Midbrain (tissue), 1 donor: ENCODE results near the gene MINPP1.
"Not testable (repeated sequence)": the region's sequence is repeated elsewhere in the genome, so short reads cannot be mapped to it uniquely, and the experiment has no call there.

ENCODE experiments used
- DNase-seq: peaks from one replicate; lab custom pipeline; 2025; lab: John Stamatoyannopoulos, UW

MINPP1 gene, protein sequence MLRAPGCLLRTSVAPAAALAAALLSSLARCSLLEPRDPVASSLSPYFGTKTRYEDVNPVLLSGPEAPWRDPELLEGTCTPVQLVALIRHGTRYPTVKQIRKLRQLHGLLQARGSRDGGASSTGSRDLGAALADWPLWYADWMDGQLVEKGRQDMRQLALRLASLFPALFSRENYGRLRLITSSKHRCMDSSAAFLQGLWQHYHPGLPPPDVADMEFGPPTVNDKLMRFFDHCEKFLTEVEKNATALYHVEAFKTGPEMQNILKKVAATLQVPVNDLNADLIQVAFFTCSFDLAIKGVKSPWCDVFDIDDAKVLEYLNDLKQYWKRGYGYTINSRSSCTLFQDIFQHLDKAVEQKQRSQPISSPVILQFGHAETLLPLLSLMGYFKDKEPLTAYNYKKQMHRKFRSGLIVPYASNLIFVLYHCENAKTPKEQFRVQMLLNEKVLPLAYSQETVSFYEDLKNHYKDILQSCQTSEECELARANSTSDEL

GRCh38 chr10:87504640-87505365 lies at the start of gene MINPP1:
MINPP1 (plus strand) TSS chr10:87504893; CDS start chr10:87504916, 23 bp downstream.
- DNase-seq, result peak; percentile 81

- not testable (repeated sequence) for DNase-seq
These were observed 48.0 kb upstream of the MINPP1 start for GRCh38 chr10:87456586-87457220.

- DNase-seq, result not testable (repeated sequence)
These were observed 42.9 kb upstream of the MINPP1 start for GRCh38 chr10:87461751-87462150.

DNA sequence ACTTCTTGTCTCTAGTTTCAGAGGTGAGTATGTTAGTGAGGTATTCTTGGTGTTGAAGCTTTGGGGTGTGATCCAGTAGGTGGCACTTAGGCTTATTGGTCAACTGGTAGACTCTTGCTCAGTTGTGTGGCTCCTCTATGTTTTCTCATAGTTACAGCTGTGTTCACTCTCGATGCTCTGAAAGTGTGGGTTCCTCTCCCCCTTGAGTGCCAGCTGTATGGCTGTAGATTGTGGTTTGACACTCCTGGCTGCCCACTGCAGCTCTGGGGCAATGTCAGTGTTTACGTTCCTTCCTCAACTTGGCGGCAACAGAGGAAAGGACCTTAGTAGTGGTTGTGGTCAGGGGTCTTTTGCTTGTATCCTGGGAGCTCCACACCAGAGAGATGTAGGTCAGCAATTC lies 37.8 kb upstream of the MINPP1 start:
- DNase-seq, result not testable (repeated sequence)

- DNase-seq, result not testable (repeated sequence)
These were observed 16.0 kb upstream of the MINPP1 start for GRCh38 chr10:87488733-87489132.

DNA sequence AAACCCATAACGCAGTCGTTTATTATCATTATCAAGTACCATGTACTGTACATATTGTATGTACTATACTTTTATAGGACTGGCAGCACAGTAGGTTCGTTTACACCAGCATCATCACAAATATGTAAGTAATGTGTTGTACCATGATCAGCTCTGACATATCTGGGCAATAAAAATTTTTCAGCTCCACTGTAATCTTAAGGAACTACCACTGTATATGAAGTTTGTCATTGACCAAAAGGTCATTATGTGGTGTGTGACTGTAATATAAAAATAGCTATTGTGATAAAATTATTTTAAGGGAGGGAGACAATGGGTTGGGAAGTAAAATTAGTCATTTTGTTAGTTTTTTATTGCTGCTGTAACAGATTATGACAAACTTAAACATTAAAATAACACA lies 14.4 kb upstream of the MINPP1 start:
- not testable (repeated sequence) for DNase-seq

- DNase-seq, result not testable (repeated sequence)
These were observed 12.2 kb upstream of the MINPP1 start for GRCh38 chr10:87492450-87492849.

- not testable (repeated sequence) for DNase-seq
These were observed 9.2 kb upstream of the MINPP1 start for GRCh38 chr10:87495446-87495845.

DNA sequence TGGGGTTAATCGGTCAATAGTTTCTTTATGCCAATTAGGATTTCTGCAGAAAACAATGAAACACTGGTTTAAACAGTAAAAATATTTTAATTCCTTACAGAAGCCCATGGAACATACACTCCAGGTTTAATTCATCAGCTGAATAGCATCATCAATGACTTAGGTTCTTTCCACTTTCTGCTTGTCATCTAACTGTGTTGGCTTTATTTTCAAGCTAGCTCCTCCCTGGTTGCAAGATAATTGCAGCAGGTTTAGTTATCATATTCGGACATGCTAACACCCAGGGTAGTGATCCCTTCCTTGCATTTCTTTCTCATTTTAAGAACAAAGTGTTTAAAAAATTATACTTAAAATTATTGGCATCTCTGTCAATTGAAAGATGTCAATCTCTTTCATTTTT lies 7.3 kb upstream of the MINPP1 start:
- not testable (repeated sequence) for DNase-seq

- DNase-seq, result not testable (repeated sequence)
These were observed 6.4 kb upstream of the MINPP1 start for GRCh38 chr10:87498106-87498789.

GRCh38 chr10:87500646-87501048 lies 4.0 kb upstream of the MINPP1 start:
- no peak for DNase-seq

DNA sequence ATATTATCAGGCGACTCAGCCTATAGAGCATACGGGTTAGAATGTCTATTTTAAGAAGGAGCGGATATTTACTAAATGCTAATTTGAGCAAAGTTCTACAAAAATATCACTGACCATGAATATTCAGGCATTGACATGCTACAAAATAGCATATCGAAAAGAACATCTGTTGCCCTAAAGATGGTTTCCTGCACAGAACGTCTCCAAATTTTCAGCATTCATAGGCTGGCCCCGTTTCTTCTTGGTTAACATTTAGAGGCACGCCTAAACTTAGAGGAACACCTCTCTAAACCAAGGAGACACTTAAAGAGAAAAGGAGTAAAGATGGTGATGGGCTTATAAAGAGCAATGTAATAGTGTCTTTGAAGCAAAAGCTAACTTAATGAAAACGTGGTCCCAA lies 1.3 kb upstream of the MINPP1 start:
- DNase-seq, result no peak

DNA sequence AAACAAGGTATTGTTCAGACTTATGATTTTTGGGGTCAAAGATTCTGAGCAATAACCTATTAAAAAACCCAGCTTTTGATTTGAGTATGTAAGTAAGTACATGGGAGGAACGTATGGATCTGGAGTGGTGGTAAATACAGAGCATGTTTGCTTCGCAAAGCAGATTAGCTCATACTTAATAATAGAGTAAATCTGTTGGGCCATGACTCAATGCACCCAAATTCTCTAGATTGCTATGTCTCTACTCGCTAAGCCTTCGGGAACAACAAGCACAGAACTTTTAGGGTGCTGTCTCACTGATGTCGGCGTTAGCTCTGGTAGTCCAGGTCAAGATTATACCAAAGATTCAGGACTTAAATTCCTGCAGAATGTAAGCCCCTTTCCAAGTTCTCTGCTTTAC lies 807 bp upstream of the MINPP1 start:
- DNase-seq, result no peak

- no peak for DNase-seq
These were observed 420 bp upstream of the MINPP1 start for GRCh38 chr10:87504307-87504639.

GRCh38 chr10:87505366-87506111 lies 846 bp downstream of the MINPP1 start:
- no peak for DNase-seq

DNA sequence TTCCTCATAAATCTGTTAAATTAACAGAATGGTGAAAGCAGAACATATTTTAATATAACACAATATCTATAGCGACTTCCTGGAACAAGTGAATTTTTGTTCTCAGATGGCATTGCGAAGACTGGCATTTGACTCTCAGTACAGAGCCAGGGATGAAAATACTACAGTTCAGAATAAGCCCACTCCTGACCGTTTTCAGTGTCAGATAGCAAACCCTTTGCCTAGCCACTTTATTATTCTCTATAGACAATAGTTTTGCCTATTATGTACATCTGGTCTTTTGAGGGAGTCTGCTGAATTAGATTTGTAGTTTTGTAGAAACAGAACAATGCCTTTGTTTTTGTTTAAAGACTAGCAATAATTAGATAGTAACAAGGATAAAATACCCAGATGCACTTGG lies 2.3 kb downstream of the MINPP1 start:
- no peak for DNase-seq

GRCh38 chr10:87507879-87508483 lies 3.3 kb downstream of the MINPP1 start:
- no peak for DNase-seq

- DNase-seq, result no peak
These were observed 4.1 kb downstream of the MINPP1 start for GRCh38 chr10:87508837-87509236.

DNA sequence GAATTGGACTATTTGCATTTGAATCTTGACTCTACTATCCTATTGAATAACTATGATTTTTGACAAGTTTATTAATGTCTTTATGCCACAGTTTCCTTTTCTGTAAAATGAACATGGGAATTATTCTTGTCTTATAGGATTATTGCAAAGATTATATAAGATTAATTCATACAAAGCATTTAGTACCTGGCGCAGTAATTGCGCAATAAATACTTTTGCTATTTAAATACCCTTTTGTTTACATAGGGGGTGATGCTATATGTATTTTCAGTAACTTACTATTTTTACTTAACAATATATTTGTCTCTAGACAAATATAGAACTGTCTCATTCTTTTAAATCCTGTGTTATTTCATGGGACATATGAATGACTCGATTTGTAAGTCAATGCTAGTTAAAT lies 5.3 kb downstream of the MINPP1 start:
- no peak for DNase-seq

- DNase-seq, result no peak
These were observed 6.8 kb downstream of the MINPP1 start for GRCh38 chr10:87511526-87511925.

- DNase-seq, result no peak
These were observed 14.2 kb downstream of the MINPP1 start for GRCh38 chr10:87518937-87519336.
